HTERT RPE-1 (cell line): ENCODE data around the gene NAT16.
"Not testable (repeated sequence)": the region's sequence is repeated elsewhere in the genome, so short reads cannot be mapped to it uniquely, and the experiment has no call there.

Experiments
- in situ Hi-C: fragments of 300-500 bp; cut with MboI; formaldehyde crosslinking; loops from 4 replicates; pipeline ENCODE4 v1.14.3; 2020; ENCODE audit warnings: low sequenced_read_pairs

Gene NAT16

GRCh38 chr7:101202603-101202918 lies 22.5 kb upstream of the NAT16 start:
- in situ Hi-C loops: no loop called here

- in situ Hi-C loops: no loop called here
Observed at GRCh38 chr7:101201695-101202602, 21.9 kb upstream of the NAT16 start.

GRCh38 chr7:101200862-101201599 lies 20.9 kb upstream of the NAT16 start, which contains the start of gene MOGAT3:
TSS of gene MOGAT3 (minus strand) at chr7:101201036. CDS start at chr7:101200854, 182 bp downstream.
- in situ Hi-C loops: no loop called here

- in situ Hi-C loops: no loop called here
Observed at GRCh38 chr7:101200504-101200861, 20.4 kb upstream of the NAT16 start.

- in situ Hi-C loops: not testable (repeated sequence)
Observed at GRCh38 chr7:101199522-101199921, 19.4 kb upstream of the NAT16 start.

- in situ Hi-C loops: no loop called here
Observed at GRCh38 chr7:101198476-101198875, 18.4 kb upstream of the NAT16 start.

GRCh38 chr7:101197991-101198390 lies 17.9 kb upstream of the NAT16 start:
- in situ Hi-C loops: no loop called here

GRCh38 chr7:101195884-101196283 lies 15.8 kb upstream of the NAT16 start:
- in situ Hi-C loops: no loop called here

GRCh38 chr7:101189109-101189508 lies 9.0 kb upstream of the NAT16 start:
- in situ Hi-C loops: no loop called here

- in situ Hi-C loops: no loop called here
Observed at GRCh38 chr7:101186844-101187428, 6.8 kb upstream of the NAT16 start.

GRCh38 chr7:101186194-101186593 lies 6.1 kb upstream of the NAT16 start:
- in situ Hi-C loops: no loop called here

GRCh38 chr7:101185258-101185839 lies 5.3 kb upstream of the NAT16 start:
- in situ Hi-C loops: no loop called here

GRCh38 chr7:101179713-101180112 lies 380 bp downstream of the NAT16 start:
- in situ Hi-C loops: no loop called here

GRCh38 chr7:101179117-101179516 lies 976 bp downstream of the NAT16 start:
- in situ Hi-C loops: no loop called here

GRCh38 chr7:101177644-101178043 lies 2.4 kb downstream of the NAT16 start:
- in situ Hi-C loops: no loop called here

- in situ Hi-C loops: no loop called here
Observed at GRCh38 chr7:101175664-101176063, 4.4 kb downstream of the NAT16 start.

GRCh38 chr7:101174322-101174854 lies 5.7 kb downstream of the NAT16 start:
- in situ Hi-C loops: no loop called here

GRCh38 chr7:101173752-101174244 lies 6.3 kb downstream of the NAT16 start:
- in situ Hi-C loops: no loop called here

GRCh38 chr7:101172854-101173751 lies 7.0 kb downstream of the NAT16 start:
- in situ Hi-C loops: no loop called here
